ENCODE results near the gene TTC19. TPM values are rescaled to one million over a fixed set of nuclear protein-coding genes. Genes with fewer than 3 reads are reported as not detected.

TTC19 gene
- polyA plus RNA-seq, 1 donor (not counting 4 experiments of a cell fraction or from before 2014, with no cell fraction given): 14.3 TPM

GRCh38 chr17:15952048-15952532 is 47.5 kb upstream of the TTC19 start:
- Histone ChIP-seq H4K20me1 (ENCODE audit: control insufficient read depth, extremely low read depth, insufficient read depth, low read length) (no peaks in the 10 kb centered on the region), H2AFZ (ENCODE audit: control insufficient read depth, low read length) (no peak overlapping the region), H3K4me2 (ENCODE audit: control insufficient read depth, extremely low read depth, insufficient read depth, low read depth, low read length) (no peak overlapping the region), H3K9me3 (ENCODE audit: control insufficient read depth, low read depth, low read length) (no peaks in the 10 kb centered on the region), H3K27me3 (ENCODE audit: control insufficient read depth, extremely low read depth, insufficient read depth, low read length) (no peaks in the 10 kb centered on the region), H3K9me1 (ENCODE audit: control insufficient read depth, extremely low read depth, insufficient read depth, low read length) (no peaks in the 10 kb centered on the region), H3K27ac (ENCODE audit: control insufficient read depth, insufficient read depth, low read length) (no peak overlapping the region), H3K4me1 (ENCODE audit: control insufficient read depth, extremely low read depth, insufficient read depth, low read length) (peaks cover 61% of the 10 kb centered on the region), H3K9ac (ENCODE audit: control insufficient read depth, extremely low read depth, insufficient read depth, low read length) (peak overlapping the region; percentile 9), H3K36me3 (ENCODE audit: control insufficient read depth in 2 of 2, extremely low read depth in 1 of 2, insufficient read depth in 2 of 2, low read length in 2 of 2) (peaks cover 2 to 27% of the 10 kb centered on the region in 2 experiments), H3K4me3 (ENCODE audit: control insufficient read depth in 2 of 3, extremely low read depth in 1 of 3, insufficient read depth in 2 of 3, low read depth in 1 of 3, low read length in 3 of 3) (no peak overlapping the region), H3K79me2 (ENCODE audit: control insufficient read depth, insufficient read depth, low read length) (peaks cover 88% of the 10 kb centered on the region)
- TF ChIP-seq, protein P1, sequence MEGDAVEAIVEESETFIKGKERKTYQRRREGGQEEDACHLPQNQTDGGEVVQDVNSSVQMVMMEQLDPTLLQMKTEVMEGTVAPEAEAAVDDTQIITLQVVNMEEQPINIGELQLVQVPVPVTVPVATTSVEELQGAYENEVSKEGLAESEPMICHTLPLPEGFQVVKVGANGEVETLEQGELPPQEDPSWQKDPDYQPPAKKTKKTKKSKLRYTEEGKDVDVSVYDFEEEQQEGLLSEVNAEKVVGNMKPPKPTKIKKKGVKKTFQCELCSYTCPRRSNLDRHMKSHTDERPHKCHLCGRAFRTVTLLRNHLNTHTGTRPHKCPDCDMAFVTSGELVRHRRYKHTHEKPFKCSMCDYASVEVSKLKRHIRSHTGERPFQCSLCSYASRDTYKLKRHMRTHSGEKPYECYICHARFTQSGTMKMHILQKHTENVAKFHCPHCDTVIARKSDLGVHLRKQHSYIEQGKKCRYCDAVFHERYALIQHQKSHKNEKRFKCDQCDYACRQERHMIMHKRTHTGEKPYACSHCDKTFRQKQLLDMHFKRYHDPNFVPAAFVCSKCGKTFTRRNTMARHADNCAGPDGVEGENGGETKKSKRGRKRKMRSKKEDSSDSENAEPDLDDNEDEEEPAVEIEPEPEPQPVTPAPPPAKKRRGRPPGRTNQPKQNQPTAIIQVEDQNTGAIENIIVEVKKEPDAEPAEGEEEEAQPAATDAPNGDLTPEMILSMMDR (optimal IDR thresholded peaks at IDR 0.05 in 1 of 3, IDR thresholded peaks at IDR 0.05 in 1 of 3, conservative IDR thresholded peaks at IDR 0.05 in 1 of 3; ENCODE audit: extremely low read depth in 1 of 3, insufficient read depth in 2 of 3, low read length in 3 of 3): no peak
- TF ChIP-seq EZH2 (IDR thresholded peaks at IDR 0.05; ENCODE audit: low read length): no peak
- DNase-seq (ENCODE audit: low read depth, low spot score): no peak
- FAIRE-seq: no peak
- dilution Hi-C loops (cut with MboI; ENCODE audit: extremely low pct_ligation_motif_present, low sequenced_read_pairs): no loop called here

- Histone ChIP-seq H3K9ac (ENCODE audit: control insufficient read depth, extremely low read depth, insufficient read depth, low read length) (no peak overlapping the region), H3K9me1 (ENCODE audit: control insufficient read depth, extremely low read depth, insufficient read depth, low read length) (no peaks in the 10 kb centered on the region), H4K20me1 (ENCODE audit: control insufficient read depth, extremely low read depth, insufficient read depth, low read length) (no peaks in the 10 kb centered on the region), H3K27me3 (ENCODE audit: control insufficient read depth, extremely low read depth, insufficient read depth, low read length) (no peaks in the 10 kb centered on the region), H3K79me2 (ENCODE audit: control insufficient read depth, insufficient read depth, low read length) (peaks cover 87% of the 10 kb centered on the region), H3K4me2 (ENCODE audit: control insufficient read depth, extremely low read depth, insufficient read depth, low read depth, low read length) (no peak overlapping the region), H3K27ac (ENCODE audit: control insufficient read depth, insufficient read depth, low read length) (peak overlapping the region; percentile 29), H3K9me3 (ENCODE audit: control insufficient read depth, low read depth, low read length) (no peaks in the 10 kb centered on the region), H3K4me1 (ENCODE audit: control insufficient read depth, extremely low read depth, insufficient read depth, low read length) (peaks cover 61% of the 10 kb centered on the region), H3K4me3 (ENCODE audit: control insufficient read depth in 2 of 3, extremely low read depth in 1 of 3, insufficient read depth in 2 of 3, low read depth in 1 of 3, low read length in 3 of 3) (no peak overlapping the region), H3K36me3 (ENCODE audit: control insufficient read depth in 2 of 2, extremely low read depth in 1 of 2, insufficient read depth in 2 of 2, low read length in 2 of 2) (peaks cover 2 to 30% of the 10 kb centered on the region in 2 experiments), H2AFZ (ENCODE audit: control insufficient read depth, low read length) (no peak overlapping the region)
- DNase-seq (ENCODE audit: low read depth, low spot score): no peak
- FAIRE-seq: no peak
- dilution Hi-C loops (cut with MboI; ENCODE audit: extremely low pct_ligation_motif_present, low sequenced_read_pairs): no loop called here
- TF ChIP-seq, protein P1 (optimal IDR thresholded peaks at IDR 0.05 in 1 of 3, IDR thresholded peaks at IDR 0.05 in 1 of 3, conservative IDR thresholded peaks at IDR 0.05 in 1 of 3; ENCODE audit: extremely low read depth in 1 of 3, insufficient read depth in 2 of 3, low read length in 3 of 3): no peak
- TF ChIP-seq EZH2 (IDR thresholded peaks at IDR 0.05; ENCODE audit: low read length): no peak
Observed at GRCh38 chr17:15952916-15953790, 46.5 kb upstream of the TTC19 start.
